HG02981 (cell line): ENCODE results near the gene MITF.

Experiments
- ATAC-seq: cut with Tn5 transposase; IDR thresholded peaks from one replicate; pipeline ENCODE4 v1.9.1; 2021; ENCODE audit warnings: mild to moderate bottlenecking, moderate library complexity; ENCODE audit not compliant: unreplicated experiment

The MITF gene

GRCh38 chr3:69753179-69753775 is 14.0 kb downstream of the MITF start:
- ATAC-seq = no peak

- no peak for ATAC-seq
Observed at GRCh38 chr3:69755795-69756194, 16.5 kb downstream of the MITF start.

- no peak for ATAC-seq
Observed at GRCh38 chr3:69761896-69762767, 22.9 kb downstream of the MITF start.

- no peak for ATAC-seq
Observed at GRCh38 chr3:69762768-69763229, 23.5 kb downstream of the MITF start.

GRCh38 chr3:69763458-69763857 is 24.2 kb downstream of the MITF start:
- no peak for ATAC-seq

GRCh38 chr3:69764121-69764741 is 25.0 kb downstream of the MITF start:
- ATAC-seq = peak; percentile 74

GRCh38 chr3:69764861-69765260 is 25.6 kb downstream of the MITF start:
- no peak for ATAC-seq

GRCh38 chr3:69766638-69767037 is 27.4 kb downstream of the MITF start:
- no peak for ATAC-seq

- no peak for ATAC-seq
Observed at GRCh38 chr3:69767571-69767970, 28.3 kb downstream of the MITF start.

GRCh38 chr3:69768438-69768837 is 29.2 kb downstream of the MITF start:
- no peak for ATAC-seq

GRCh38 chr3:69770219-69770618 is 31.0 kb downstream of the MITF start:
- ATAC-seq = no peak

GRCh38 chr3:69770976-69771634 is 31.8 kb downstream of the MITF start:
- ATAC-seq = no peak

GRCh38 chr3:69772152-69772867 is 33.0 kb downstream of the MITF start:
- no peak for ATAC-seq

- ATAC-seq = no peak
Observed at GRCh38 chr3:69774029-69774428, 34.8 kb downstream of the MITF start.

- no peak for ATAC-seq
Observed at GRCh38 chr3:69775751-69776150, 36.5 kb downstream of the MITF start.

- ATAC-seq = no peak
Observed at GRCh38 chr3:69776289-69776688, 37.0 kb downstream of the MITF start.

- ATAC-seq = no peak
Observed at GRCh38 chr3:69776920-69777581, 37.8 kb downstream of the MITF start.

- no peak for ATAC-seq
Observed at GRCh38 chr3:69777582-69777967, 38.3 kb downstream of the MITF start.

GRCh38 chr3:69781593-69781992 is 42.3 kb downstream of the MITF start:
- no peak for ATAC-seq

- no peak for ATAC-seq
Observed at GRCh38 chr3:69784954-69785514, 45.8 kb downstream of the MITF start.
